ENCODE measurements around the gene PCSK5. TPM values are rescaled to one million over a fixed set of nuclear protein-coding genes. Genes with fewer than 3 reads are reported as not detected.

The PCSK5 gene
- total and polyA plus RNA-seq, 2 donors (not counting 3 experiments of a cell fraction or from before 2014, with no cell fraction given) = 2.6 to 4.8 TPM

GRCh38 chr9:76180541-76180940, 290.1 kb downstream of the PCSK5 start:
- no peak for TF ChIP-seq FOS (IDR thresholded peaks at IDR 0.05; ENCODE audit: borderline replicate concordance, insufficient read depth, low read length)
- TF ChIP-seq CTCF (IDR thresholded peaks at IDR 0.05; ENCODE audit: extremely low read depth in 1 of 2, insufficient read depth in 1 of 2, low read depth in 1 of 2, low read length in 2 of 2) = no peak
- TF ChIP-seq POLR2AphosphoS5 (IDR thresholded peaks at IDR 0.05; ENCODE audit: insufficient read depth, low read depth, low read length) = no peak
- TF ChIP-seq JUN (IDR thresholded peaks at IDR 0.05; ENCODE audit: borderline replicate concordance, insufficient read depth, insufficient read length, low read depth) = no peak
- TF ChIP-seq GATA2 (IDR thresholded peaks at IDR 0.05; ENCODE audit: insufficient read depth, insufficient read length, low read depth, low read length) = no peak
- no peak for TF ChIP-seq MAX (IDR thresholded peaks at IDR 0.05; ENCODE audit: insufficient read depth, insufficient read length)
- DNase-seq (ENCODE audit: low read depth, low spot score) (no peak), FAIRE-seq (no peak)
- Histone ChIP-seq H3K4me1 (ENCODE audit: control insufficient read depth, extremely low read depth, insufficient read depth, low read length) (no peaks in the 10 kb centered on the region), H3K9me1 (replicated peaks; ENCODE audit: control insufficient read depth, extremely low read depth, insufficient read depth, low read length) (no peaks in the 10 kb centered on the region), H3K27me3 (ENCODE audit: control insufficient read depth in 2 of 2, insufficient read depth in 2 of 2, low read length in 2 of 2) (no peaks in the 10 kb centered on the region), H3K79me2 (ENCODE audit: control insufficient read depth, insufficient read depth, low read length) (no peaks in the 10 kb centered on the region), H3K36me3 (ENCODE audit: control insufficient read depth in 2 of 2, extremely low read depth in 1 of 2, insufficient read depth in 2 of 2, low read length in 2 of 2) (no peaks in the 10 kb centered on the region), H3K4me2 (ENCODE audit: insufficient read depth, low read length) (no peak overlapping the region), H4K20me1 (replicated peaks; ENCODE audit: control insufficient read depth, extremely low read depth, insufficient read depth, low read length) (no peaks in the 10 kb centered on the region), H2AFZ (ENCODE audit: low read depth, low read length) (no peak overlapping the region), H3K9ac (replicated peaks; ENCODE audit: extremely low read depth, insufficient read depth, low read length) (no peak overlapping the region), H3K27ac (ENCODE audit: insufficient read depth, low read depth, low read length) (no peak overlapping the region), H3K9me3 (replicated peaks; ENCODE audit: control insufficient read depth, insufficient read depth, low read length) (no peaks in the 10 kb centered on the region), H3K4me3 (replicated peaks in 1 of 3; ENCODE audit: insufficient read depth in 1 of 3, low read depth in 1 of 3, low read length in 3 of 3) (no peak overlapping the region)
- BruUV-seq (replicated peaks) = no TSS peak
- dilution Hi-C loops (cut with MboI; ENCODE audit: extremely low pct_ligation_motif_present, low sequenced_read_pairs) = no loop called here
- ChIA-PET CTCF (interaction anchor here (1.1 to 1.3 kb wide), 2 partner anchors 10 to 14 kb away, joined by 4 to 5 read pairs; no protein-coding TSS in a partner anchor), POLR2A (no interaction called here)
- intact Hi-C loops (cut with micrococcal nuclease) = loop anchor here (10.0 kb wide), 1 partner anchor 286 kb away; the partner anchor contains the start of gene PCSK5
